HepG2 (cell line): ENCODE measurements around the gene CPAMD8. TPM values are rescaled to one million over a fixed set of nuclear protein-coding genes. Genes with fewer than 3 reads are reported as not detected.

Experiments used
- ATAC-seq: fragments of 200-7000 bp; cut with Tn5 transposase; 3 replicates; pipeline ENCODE4 v1.9.1; 2020; ENCODE audit warnings: mild to moderate bottlenecking, moderate library complexity
- BruUV-seq: library from RNA; stranded (reverse); fragments of 400-500 nt; replicated peaks from 2 replicates; lab custom pipeline; 2021; lab: Mats Ljungman, UMichigan
- CTCF ChIA-PET: fragments of 300-600 bp; formaldehyde crosslinking; extraction: SDS; loops from one replicate; lab custom pipeline; 2021; ENCODE audit warnings: low total read pairs, inconsistent platforms, low intra/inter-chr PET ratio; lab: Yijun Ruan, JAX
- POLR2A ChIA-PET: fragments of 350-600 bp; sonication (Branson Sonifier 250); formaldehyde crosslinking; loops from one replicate; lab custom pipeline; 2020; ENCODE audit warnings: antibody characterized with exemption, inconsistent platforms; lab: Yijun Ruan, JAX
- DNase-seq: peaks from one replicate; pipeline ENCODE4 v3.0.0-alpha.2; 2015; ENCODE audit warnings: low spot score
- FAIRE-seq: peaks from 3 replicates; lab custom pipeline; 2011; peaks lifted over from hg19 to GRCh38; lab: Jason Lieb, UNC
- H2AFZ ChIP-seq: one replicate; pipeline ENCODE4 v1.6.1; 2011; ENCODE audit warnings: low read length, inconsistent platforms
- H3K27ac ChIP-seq: fragments of 300-600 bp; 3 replicates; pipeline ENCODE4 v1.8.0; 2011; ENCODE audit warnings: mixed run types, mild to moderate bottlenecking, mixed read lengths, low read length, inconsistent platforms; ENCODE audit not compliant: insufficient read depth; ENCODE audit errors: extremely low read length
- H3K27me3 ChIP-seq, 2 experiments: fragments of 200-600 bp in 1 of 2; 2 replicates in 1 of 2; 3 replicates in 1 of 2; pipeline versions ENCODE4 v1.6.0 to v1.8.0; 2011; ENCODE audit warnings: low read length in 2 of 2, mild to moderate bottlenecking in 2 of 2, moderate library complexity in 2 of 2, inconsistent platforms in 1 of 2; ENCODE audit not compliant: insufficient read depth in 2 of 2, control insufficient read depth in 1 of 2
- H3K36me3 ChIP-seq, 2 experiments: fragments of 200-600 bp in 1 of 2; replicated peaks in 1 of 2; 2 replicates in 1 of 2; 3 replicates in 1 of 2; pipeline versions ENCODE4 v1.5.1 to v1.8.0; 2011; ENCODE audit warnings: low read length in 2 of 2, inconsistent platforms in 1 of 2; ENCODE audit not compliant: insufficient read depth in 2 of 2, control insufficient read depth in 1 of 2
- H3K4me1 ChIP-seq: 2 replicates; pipeline ENCODE4 v1.5.1; 2012; ENCODE audit warnings: low read length, inconsistent platforms; ENCODE audit not compliant: insufficient read depth
- H3K4me2 ChIP-seq: 2 replicates; pipeline ENCODE4 v1.6.0; 2011; ENCODE audit warnings: low read depth, low read length, inconsistent platforms
- H3K4me3 ChIP-seq, 3 experiments: fragments of 200-600 bp in 1 of 3; sonication (generic), shearing (Covaris generic) in 1 of 3; replicated peaks in 1 of 3; 2 replicates each; pipeline ENCODE4 v1.5.1; 2011 to 2016; ENCODE audit warnings: low read length in 3 of 3, inconsistent platforms in 2 of 3, low read depth in 2 of 3, mild to moderate bottlenecking in 2 of 3, control low read depth in 1 of 3, mixed read lengths in 1 of 3; ENCODE audit not compliant: insufficient read depth in 1 of 3
- H3K79me2 ChIP-seq: one replicate; pipeline ENCODE4 v1.6.1; 2011; ENCODE audit warnings: low read length, inconsistent platforms; ENCODE audit not compliant: insufficient read depth
- H3K9ac ChIP-seq: 2 replicates; pipeline ENCODE4 v1.6.0; 2011; ENCODE audit warnings: mild to moderate bottlenecking, low read depth, low read length, inconsistent platforms; ENCODE audit not compliant: insufficient read depth
- H3K9me3 ChIP-seq: 2 replicates; pipeline ENCODE4 v1.5.1; 2012; ENCODE audit warnings: mild to moderate bottlenecking, low read length
- H4K20me1 ChIP-seq: 2 replicates; pipeline ENCODE4 v1.6.0; 2011; ENCODE audit warnings: inconsistent platforms, mild to moderate bottlenecking, low read length, moderate library complexity; ENCODE audit not compliant: insufficient read depth
- DNMT1 ChIP-seq: sonication (generic); formaldehyde crosslinking; IDR thresholded peaks from 2 replicates; pipeline ENCODE4 v1.5.1; 2020; ENCODE audit warnings: mild to moderate bottlenecking, missing genetic modification reagents
- GABPB1 ChIP-seq: IDR thresholded peaks from 2 replicates; pipeline ENCODE4 v1.6.1; 2016; ENCODE audit warnings: mild to moderate bottlenecking, missing genetic modification reagents, moderate library complexity, missing compliant biosample characterization
- HIVEP1 ChIP-seq: sonication (generic); formaldehyde crosslinking; IDR thresholded peaks from 2 replicates; pipeline ENCODE4 v1.4.0; 2020; ENCODE audit warnings: mild to moderate bottlenecking, missing genetic modification reagents
- HMGXB4 ChIP-seq, 2 experiments: sonication (generic) in 1 of 2; formaldehyde crosslinking in 1 of 2; IDR thresholded peaks; 2 replicates each; pipeline versions ENCODE4 v1.4.0 to v1.6.1; 2018 to 2020; ENCODE audit warnings: missing genetic modification reagents in 2 of 2, borderline replicate concordance in 1 of 2, low read depth in 1 of 2, mild to moderate bottlenecking in 1 of 2, missing biosample characterization in 1 of 2
- MTA3 ChIP-seq: sonication (generic); formaldehyde crosslinking; IDR thresholded peaks from 2 replicates; pipeline ENCODE4 v1.4.0; 2020; ENCODE audit warnings: missing genetic modification reagents
- RBM22 ChIP-seq: fragments of 200-400 bp; formaldehyde crosslinking; optimal IDR thresholded peaks from 2 replicates; pipeline ENCODE3; 2017; ENCODE audit warnings: mild to moderate bottlenecking, low read length, moderate library complexity
- ZBTB43 ChIP-seq: sonication (generic); formaldehyde crosslinking; conservative IDR thresholded peaks from 2 replicates; pipeline ENCODE4 v1.4.0; 2020; ENCODE audit warnings: missing genetic modification reagents
- ZNF253 ChIP-seq: sonication (generic); formaldehyde crosslinking; IDR thresholded peaks from 2 replicates; pipeline ENCODE4 v1.8.0; 2022; ENCODE audit warnings: mild to moderate bottlenecking, missing genetic modification reagents, borderline replicate concordance
- ZNF451 ChIP-seq: sonication (generic); formaldehyde crosslinking; IDR thresholded peaks from 2 replicates; pipeline ENCODE4 v1.5.0; 2020; ENCODE audit warnings: mild to moderate bottlenecking, missing genetic modification reagents
- ZNF629 ChIP-seq: sonication (generic); formaldehyde crosslinking; conservative IDR thresholded peaks from 2 replicates; pipeline ENCODE4 v1.5.0; 2020; ENCODE audit warnings: missing genetic modification reagents
- ZNF713 ChIP-seq: sonication (generic); formaldehyde crosslinking; IDR thresholded peaks from 2 replicates; pipeline ENCODE4 v1.4.0; 2020; ENCODE audit warnings: mild to moderate bottlenecking, missing genetic modification reagents
- ZNF772 ChIP-seq: sonication (generic); formaldehyde crosslinking; IDR thresholded peaks from 2 replicates; pipeline ENCODE4 v1.5.0; 2020; ENCODE audit warnings: mild to moderate bottlenecking, missing genetic modification reagents
- WGBS: methylation state at CpG from one replicate; pipeline ENCODE4 v1.1.6; 2017; ENCODE audit warnings: low lambda C conversion rate; 5-methylcytosine and 5-hydroxymethylcytosine counted together
- in situ Hi-C: cut with HindIII; loops from 2 replicates; pipeline ENCODE4 v1.10.0; 2017; ENCODE audit warnings: low pct_unique_long_range_greater_than_20kb; ENCODE audit not compliant: extremely low pct_ligation_motif_present
- intact Hi-C: fragments of 100-400 bp; cut with micrococcal nuclease; formaldehyde crosslinking; loops from one replicate; pipeline ENCODE4 v1.10.0; 2022; ENCODE audit not compliant: unreplicated experiment
- polyA plus RNA-seq, 8 experiments: library from polyadenylated mRNA; depleted of rRNA in 3 of 8; stranded (reverse) in 7 of 8; unstranded in 1 of 8; fragments of >200 nt; fragmentation: Illumina TruSeq in 4 of 8; extraction: Trizol in 4 of 8; gene quantifications; 2 replicates each; pipeline versions ENCODE4 v1.2.1 to v1.2.3, GENCODE V29; 2011 to 2016; ENCODE audit warnings: low read depth in 4 of 8, missing spikeins in 1 of 8, mixed read lengths in 1 of 8; ENCODE audit not compliant: insufficient read depth in 1 of 8
- total RNA-seq, 5 experiments: library from RNA; depleted of rRNA; stranded (reverse); fragments of >200 nt; fragmentation: Illumina TruSeq; extraction: Trizol; gene quantifications; 2 replicates each; pipeline ENCODE4 v1.2.3, GENCODE V29; 2016; ENCODE audit warnings: low read depth in 1 of 5
- TF ChIP-seq, protein P1 (sequence below): sonication (generic); formaldehyde crosslinking; IDR thresholded peaks from 2 replicates; pipeline ENCODE4 v1.8.1; 2023; ENCODE audit warnings: mild to moderate bottlenecking, inconsistent platforms, moderate library complexity, missing genetic modification reagents, borderline replicate concordance

Gene CPAMD8
- total and polyA plus RNA-seq, 2 of the 13 experiments (the other 11 are each of a cell fraction or from before 2014, with no cell fraction given) = 0.29 to 0.34 TPM

DNA sequence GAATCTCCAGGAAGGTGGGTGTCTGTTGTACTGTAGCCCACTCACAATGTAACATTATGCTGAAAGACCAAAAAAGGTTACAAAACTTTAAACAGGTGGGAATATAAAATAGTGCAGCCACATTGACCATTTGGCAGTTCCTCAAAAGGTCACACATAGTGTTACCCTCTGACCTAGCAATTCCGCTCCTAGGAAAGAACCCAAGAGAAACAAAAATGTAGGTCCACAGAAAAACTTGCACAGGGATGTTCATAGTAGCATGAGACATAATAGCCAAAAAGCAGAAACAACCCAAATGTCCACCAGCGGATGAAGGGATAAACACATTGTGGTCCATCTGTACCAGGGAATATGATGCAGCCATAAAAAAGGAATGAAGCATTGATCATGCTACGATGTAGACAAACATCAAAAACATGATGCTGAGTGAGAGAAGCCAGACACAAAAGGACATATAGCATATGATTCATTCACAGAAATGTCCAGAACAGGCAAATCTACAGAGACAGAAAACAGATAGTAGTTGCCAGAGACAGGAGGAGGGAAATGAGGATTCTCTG lies 27.9 kb downstream of the CPAMD8 start:
- Histone ChIP-seq H2AFZ (no peak overlapping the region), H3K27ac (no peak overlapping the region), H3K36me3 (no peaks in the 10 kb centered on the region), H3K79me2 (no peaks in the 10 kb centered on the region), H3K27me3 (peaks cover 0 to 2% of the 10 kb centered on the region in 2 experiments; a peak in 1 of 5 replicates), H3K9ac (no peak overlapping the region), H3K9me3 (no peaks in the 10 kb centered on the region; the same call in 1 of the 2 replicates), H3K4me1 (no peaks in the 10 kb centered on the region), H3K4me2 (no peak overlapping the region), H4K20me1 (no peaks in the 10 kb centered on the region), H3K4me3 (no peak overlapping the region)
- POLR2A ChIA-PET = no interaction called here
- FAIRE-seq (no peak), ATAC-seq (no peak), DNase-seq (no peak)
- WGBS = 77% methylated on average over 3 of the region's 3 CpGs
- CTCF ChIA-PET = no interaction called here
- intact Hi-C loops (no loop called here), in situ Hi-C loops (no loop called here)
- TF ChIP-seq ZBTB43 (CRISPR knock-in tag) (no peak), HMGXB4 (CRISPR knock-in tag; IDR thresholded peaks at IDR 0.05; ENCODE audit: borderline replicate concordance in 1 of 2, low read depth in 1 of 2) (no peak), ZNF253 (no peak), MTA3 (no peak), RBM22 (no peak), GABPB1 (CRISPR knock-in tag) (no peak), DNMT1 (CRISPR knock-in tag) (no peak), ZNF713 (CRISPR knock-in tag) (no peak), ZNF772 (no peak), HIVEP1 (no peak), ZNF629 (CRISPR knock-in tag) (no peak), ZNF451 (no peak)
- TF ChIP-seq, protein P1, sequence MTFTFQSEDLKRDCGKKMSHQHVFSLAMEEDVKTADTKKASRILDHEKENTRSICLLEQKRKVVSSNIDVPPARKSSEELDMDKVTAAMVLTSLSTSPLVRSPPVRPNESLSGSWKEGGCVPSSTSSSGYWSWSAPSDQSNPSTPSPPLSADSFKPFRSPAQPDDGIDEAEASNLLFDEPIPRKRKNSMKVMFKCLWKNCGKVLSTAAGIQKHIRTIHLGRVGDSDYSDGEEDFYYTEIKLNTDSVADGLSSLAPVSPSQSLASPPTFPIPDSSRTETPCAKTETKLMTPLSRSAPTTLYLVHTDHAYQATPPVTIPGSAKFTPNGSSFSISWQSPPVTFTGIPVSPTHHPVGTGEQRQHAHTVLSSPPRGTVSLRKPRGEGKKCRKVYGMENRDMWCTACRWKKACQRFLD (CRISPR knock-in tag) = no peak
- no TSS peak for BruUV-seq
